Esophagus muscularis mucosa (tissue), 4 donors: ENCODE results near the gene RPL11.

Experiments
- EP300 ChIP-seq: sonication (generic); formaldehyde crosslinking; IDR thresholded peaks from one replicate; pipeline ENCODE4 v1.6.1; 2017; ENCODE audit warnings: antibody characterized with exemption
- POLR2A ChIP-seq: fragments of 450-650 bp; IDR thresholded peaks from one replicate; pipeline ENCODE4 v1.6.1; 2017; ENCODE audit warnings: antibody characterized with exemption, moderate library complexity, mild to moderate bottlenecking, low read depth
- POLR2AphosphoS5 ChIP-seq, 2 donors: sonication (generic); formaldehyde crosslinking; IDR thresholded peaks; one replicate each; pipeline ENCODE4 v1.6.1; 2017; ENCODE audit warnings: antibody characterized with exemption in 2 of 2
- TF ChIP-seq, protein P1 (sequence below), 3 experiments: fragments of 200-600 bp in 2 of 3; fragments of 450-650 bp in 1 of 3; sonication (generic) in 2 of 3; IDR thresholded peaks; one replicate each; pipeline ENCODE4 v1.5.1; 2017 to 2019; ENCODE audit warnings: antibody characterized with exemption in 3 of 3, mild to moderate bottlenecking in 2 of 3, moderate library complexity in 1 of 3

DNA sequence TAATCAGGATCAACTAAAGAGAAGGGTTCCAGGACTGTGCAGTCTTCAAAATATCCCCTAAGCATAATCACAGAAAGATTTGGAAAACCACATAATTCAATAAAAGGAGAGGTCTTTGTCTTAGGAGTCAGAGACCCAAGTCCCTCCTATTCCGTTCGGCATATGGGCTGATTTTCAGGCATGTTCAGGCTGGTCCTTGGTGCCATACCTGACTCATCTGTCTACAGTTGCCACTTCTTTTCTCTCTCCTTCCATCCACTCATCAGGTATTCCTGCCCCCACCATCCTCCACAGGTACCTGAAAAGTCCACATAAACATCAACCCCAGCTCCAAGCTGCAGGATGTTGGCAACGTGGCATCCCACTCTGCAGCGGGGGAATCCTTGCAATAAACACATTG lies 29.7 kb upstream of the RPL11 start:
- TF ChIP-seq, protein P1, sequence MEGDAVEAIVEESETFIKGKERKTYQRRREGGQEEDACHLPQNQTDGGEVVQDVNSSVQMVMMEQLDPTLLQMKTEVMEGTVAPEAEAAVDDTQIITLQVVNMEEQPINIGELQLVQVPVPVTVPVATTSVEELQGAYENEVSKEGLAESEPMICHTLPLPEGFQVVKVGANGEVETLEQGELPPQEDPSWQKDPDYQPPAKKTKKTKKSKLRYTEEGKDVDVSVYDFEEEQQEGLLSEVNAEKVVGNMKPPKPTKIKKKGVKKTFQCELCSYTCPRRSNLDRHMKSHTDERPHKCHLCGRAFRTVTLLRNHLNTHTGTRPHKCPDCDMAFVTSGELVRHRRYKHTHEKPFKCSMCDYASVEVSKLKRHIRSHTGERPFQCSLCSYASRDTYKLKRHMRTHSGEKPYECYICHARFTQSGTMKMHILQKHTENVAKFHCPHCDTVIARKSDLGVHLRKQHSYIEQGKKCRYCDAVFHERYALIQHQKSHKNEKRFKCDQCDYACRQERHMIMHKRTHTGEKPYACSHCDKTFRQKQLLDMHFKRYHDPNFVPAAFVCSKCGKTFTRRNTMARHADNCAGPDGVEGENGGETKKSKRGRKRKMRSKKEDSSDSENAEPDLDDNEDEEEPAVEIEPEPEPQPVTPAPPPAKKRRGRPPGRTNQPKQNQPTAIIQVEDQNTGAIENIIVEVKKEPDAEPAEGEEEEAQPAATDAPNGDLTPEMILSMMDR (IDR thresholded peaks at IDR 0.05): no peak
- TF ChIP-seq POLR2AphosphoS5 (IDR thresholded peaks at IDR 0.05) (no peak), EP300 (no peak), POLR2A (no peak)
